ENCODE data around the gene IMP4. TPM values are rescaled to one million over a fixed set of nuclear protein-coding genes. Genes with fewer than 3 reads are reported as not detected.

The IMP4 gene
- total and polyA plus RNA-seq, 2 donors (not counting 1 experiment from before 2014, with no cell fraction given): 102 to 164 TPM

DNA sequence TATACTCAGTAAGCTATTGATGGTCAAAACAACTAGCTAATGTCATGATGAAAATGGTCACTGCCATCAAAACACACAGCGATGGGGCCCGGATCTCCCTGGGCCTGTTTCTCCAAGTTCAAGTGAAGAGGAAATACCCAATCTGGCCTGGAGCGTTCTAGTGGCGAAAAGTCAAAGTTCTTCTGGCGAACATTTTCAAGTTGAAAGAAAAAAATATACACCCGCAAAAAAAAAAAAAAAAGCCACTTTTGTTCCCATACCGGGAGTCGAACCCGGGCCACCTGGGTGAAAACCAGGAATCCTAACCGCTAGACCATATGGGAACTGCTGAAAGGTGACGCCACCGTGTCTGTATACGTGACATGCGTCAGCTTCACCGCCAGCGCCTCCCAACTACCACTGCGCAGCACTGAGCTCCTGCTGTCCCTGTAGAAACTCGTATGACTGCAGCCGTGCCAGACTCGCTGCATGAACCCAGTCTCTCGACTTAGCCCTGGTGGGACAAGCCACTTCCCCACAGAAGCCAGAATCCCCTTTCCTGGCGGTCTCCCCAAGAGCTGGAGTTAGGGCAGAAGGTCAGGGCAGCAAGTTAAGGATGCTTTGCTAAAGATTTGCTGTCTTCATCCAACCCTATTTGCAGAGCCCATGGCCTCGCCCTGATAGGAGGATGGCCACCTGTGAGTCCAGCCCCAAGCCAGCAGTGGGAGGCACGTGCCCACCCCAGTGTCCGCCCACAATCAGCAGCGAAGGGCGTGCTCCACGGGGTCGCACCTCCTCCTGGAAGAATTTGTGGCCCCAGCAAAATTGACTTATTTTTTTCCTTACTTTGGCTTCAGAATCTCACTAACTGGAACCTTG lies 5.6 kb upstream of the IMP4 start:
- Histone ChIP-seq H3K4me1 (ENCODE audit: control insufficient read depth in 2 of 2, insufficient read depth in 2 of 2, low read length in 2 of 2) (peaks cover 9 to 16% of the 10 kb centered on the region in 2 donors), H3K4me2 (replicated peaks; ENCODE audit: low read depth, low read length, poor library complexity, severe bottlenecking) (peak overlapping the region; percentile 15), H3K4me3 (ENCODE audit: control extremely low read depth in 1 of 5, extremely low read depth in 1 of 5, insufficient read depth in 1 of 5, low read depth in 2 of 5, low read length in 4 of 5) (no peak overlapping the region), H3K79me2 (ENCODE audit: control insufficient read depth, insufficient read depth, low read length) (no peaks in the 10 kb centered on the region), H3K27me3 (replicated peaks in 1 of 4; ENCODE audit: control extremely low read depth in 1 of 4, control insufficient read depth in 3 of 4, insufficient read depth in 4 of 4, low read length in 3 of 4) (peaks cover 0 to 4% (median 0%) of the 10 kb centered on the region in 4 experiments), H4K20me1 (ENCODE audit: control insufficient read depth, insufficient read depth, low read length, poor library complexity, severe bottlenecking) (no peaks in the 10 kb centered on the region), H3K36me3 (replicated peaks in 1 of 2; ENCODE audit: control extremely low read depth in 1 of 2, control insufficient read depth in 1 of 2, extremely low read depth in 1 of 2, insufficient read depth in 2 of 2, low read length in 1 of 2) (peaks cover 0 to 24% of the 10 kb centered on the region in 2 experiments), H3K9me3 (ENCODE audit: control extremely low read depth in 1 of 3, control insufficient read depth in 2 of 3, insufficient read depth in 1 of 3, low read length in 2 of 3) (no peaks in the 10 kb centered on the region), H3K9ac (ENCODE audit: low read length) (no peak overlapping the region), H3K27ac (ENCODE audit: low read length in 2 of 2) (no peak overlapping the region), H2AFZ (ENCODE audit: insufficient read depth, low read depth, low read length, poor library complexity, severe bottlenecking) (no peak overlapping the region)
- no peaks in the 10 kb centered on the region for H3K9me3 Mint-ChIP-seq (ENCODE audit: insufficient read depth)
- intact Hi-C loops (cut with micrococcal nuclease): no loop called here
- 76% methylated on average over 24 of the region's 29 CpGs for WGBS (ENCODE audit: insufficient coverage)
- ChIA-PET CTCF (interaction anchor here (0.7 to 8.3 kb wide), 3 partner anchors 20 to 399 kb away, joined by 4 to 145 read pairs (median 18); partner anchors contain the start of genes MZT2B and SMPD4), POLR2A (no interaction called here)
- H3K4me1 Mint-ChIP-seq: peaks cover 21% of the 10 kb centered on the region
- ATAC-seq (ENCODE audit: low read depth): no peak
- peaks cover 4% of the 10 kb centered on the region for H3K27me3 Mint-ChIP-seq
- TF ChIP-seq EZH2 (IDR thresholded peaks at IDR 0.05; ENCODE audit: borderline replicate concordance, insufficient read depth, low read depth, low read length, poor library complexity, severe bottlenecking): no peak
- TF ChIP-seq, protein P1, sequence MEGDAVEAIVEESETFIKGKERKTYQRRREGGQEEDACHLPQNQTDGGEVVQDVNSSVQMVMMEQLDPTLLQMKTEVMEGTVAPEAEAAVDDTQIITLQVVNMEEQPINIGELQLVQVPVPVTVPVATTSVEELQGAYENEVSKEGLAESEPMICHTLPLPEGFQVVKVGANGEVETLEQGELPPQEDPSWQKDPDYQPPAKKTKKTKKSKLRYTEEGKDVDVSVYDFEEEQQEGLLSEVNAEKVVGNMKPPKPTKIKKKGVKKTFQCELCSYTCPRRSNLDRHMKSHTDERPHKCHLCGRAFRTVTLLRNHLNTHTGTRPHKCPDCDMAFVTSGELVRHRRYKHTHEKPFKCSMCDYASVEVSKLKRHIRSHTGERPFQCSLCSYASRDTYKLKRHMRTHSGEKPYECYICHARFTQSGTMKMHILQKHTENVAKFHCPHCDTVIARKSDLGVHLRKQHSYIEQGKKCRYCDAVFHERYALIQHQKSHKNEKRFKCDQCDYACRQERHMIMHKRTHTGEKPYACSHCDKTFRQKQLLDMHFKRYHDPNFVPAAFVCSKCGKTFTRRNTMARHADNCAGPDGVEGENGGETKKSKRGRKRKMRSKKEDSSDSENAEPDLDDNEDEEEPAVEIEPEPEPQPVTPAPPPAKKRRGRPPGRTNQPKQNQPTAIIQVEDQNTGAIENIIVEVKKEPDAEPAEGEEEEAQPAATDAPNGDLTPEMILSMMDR (IDR thresholded peaks at IDR 0.05): no peak
- no peak overlapping the region for H3K4me3 Mint-ChIP-seq
- DNase-seq: peak; percentile 58
- H3K27ac Mint-ChIP-seq: peak overlapping the region; percentile 79

Data from B cell (primary cell).